Neural progenitor cell (in vitro differentiated cells): Measurements from ENCODE around the gene CCDC47. TPM values are rescaled to one million over a fixed set of nuclear protein-coding genes. Genes with fewer than 3 reads are reported as not detected.

Experiments used
- DNase-seq: peaks from one replicate; pipeline ENCODE4 v3.0.0-alpha.2; 2016; ENCODE audit warnings: low spot score
- H2AFZ ChIP-seq: fragments of 200-600 bp; sonication (generic); replicated peaks from 2 replicates; pipeline ENCODE4 v1.6.1; 2016; ENCODE audit warnings: antibody characterized with exemption
- H3F3A ChIP-seq: fragments of 200-600 bp; sonication (generic); 2 replicates; pipeline ENCODE4 v1.6.1; 2016; ENCODE audit warnings: antibody characterized with exemption, low read depth
- H3K27ac ChIP-seq: fragments of 200-600 bp; sonication (generic); 2 replicates; pipeline ENCODE4 v1.5.1; 2016; ENCODE audit warnings: mild to moderate bottlenecking
- H3K27me3 ChIP-seq: fragments of 200-600 bp; sonication (generic); 2 replicates; pipeline ENCODE4 v1.6.1; 2016; ENCODE audit warnings: mild to moderate bottlenecking, moderate library complexity
- H3K36me3 ChIP-seq: fragments of 200-600 bp; sonication (generic); 2 replicates; pipeline ENCODE4 v1.5.1; 2016
- H3K4me1 ChIP-seq: fragments of 200-600 bp; sonication (generic); 2 replicates; pipeline ENCODE4 v1.6.1; 2016; ENCODE audit warnings: mixed run types
- H3K4me2 ChIP-seq: fragments of 200-600 bp; sonication (generic); 2 replicates; pipeline ENCODE4 v1.6.1; 2016
- H3K4me3 ChIP-seq: fragments of 200-600 bp; sonication (generic); 2 replicates; pipeline ENCODE4 v1.5.1; 2016
- H3K79me2 ChIP-seq: fragments of 200-600 bp; sonication (generic); 2 replicates; pipeline ENCODE4 v1.6.1; 2016; ENCODE audit warnings: low read depth
- H3K9ac ChIP-seq: fragments of 200-600 bp; sonication (generic); 2 replicates; pipeline ENCODE4 v1.6.1; 2016
- H3K9me3 ChIP-seq: fragments of 200-600 bp; sonication (generic); 2 replicates; pipeline ENCODE4 v1.5.1; 2016; ENCODE audit warnings: low read depth
- H4K20me1 ChIP-seq: fragments of 200-600 bp; sonication (generic); 2 replicates; pipeline ENCODE4 v1.6.1; 2016; ENCODE audit warnings: low read depth
- H3K27ac Mint-ChIP-seq: 3 replicates; pipeline ENCODE4 v1.8.0; 2021; ENCODE audit warnings: mixed read lengths
- H3K27me3 Mint-ChIP-seq: 2 replicates; pipeline ENCODE4 v1.8.0; 2022; ENCODE audit warnings: low read depth, mild to moderate bottlenecking, inconsistent platforms, moderate library complexity, mixed read lengths; ENCODE audit not compliant: insufficient read depth
- H3K36me3 Mint-ChIP-seq: 3 replicates; pipeline ENCODE4 v1.8.0; 2021; ENCODE audit warnings: mixed read lengths
- H3K4me1 Mint-ChIP-seq: 3 replicates; pipeline ENCODE4 v1.8.0; 2021; ENCODE audit warnings: mixed read lengths
- H3K4me3 Mint-ChIP-seq: 3 replicates; pipeline ENCODE4 v1.8.0; 2021; ENCODE audit warnings: mild to moderate bottlenecking, moderate library complexity, mixed read lengths
- H3K9me3 Mint-ChIP-seq: 3 replicates; pipeline ENCODE4 v1.8.0; 2020; ENCODE audit warnings: mixed read lengths
- CTCF ChIP-seq: fragments of 200-600 bp; sonication (generic); IDR thresholded peaks from 2 replicates; pipeline ENCODE4 v1.5.1; 2017; ENCODE audit warnings: antibody characterized with exemption, mild to moderate bottlenecking
- EZH2 ChIP-seq: fragments of 200-600 bp; sonication (generic); IDR thresholded peaks from 2 replicates; pipeline ENCODE4 v1.6.1; 2017; ENCODE audit warnings: antibody characterized with exemption, mild to moderate bottlenecking, moderate library complexity
- EZH2phosphoT487 ChIP-seq: fragments of 200-600 bp; sonication (generic); IDR thresholded peaks from 2 replicates; pipeline ENCODE4 v1.6.1; 2017; ENCODE audit warnings: antibody characterized with exemption
- total RNA-seq: library from RNA; depleted of rRNA; stranded (reverse); fragments of >200 nt; gene quantifications from 2 replicates; pipeline ENCODE4 v1.2.3, GENCODE V29; 2015; ENCODE audit warnings: low replicate concordance

The CCDC47 gene
- total RNA-seq, 1 donor from 2014 or later: 60.8 TPM

- H3K4me1 Mint-ChIP-seq: peaks cover 6% of the 10 kb centered on the region
- H3K27ac ChIP-seq: no peak overlapping the region
- DNase-seq: no peak
- TF ChIP-seq EZH2: no peak
- no peak for TF ChIP-seq EZH2phosphoT487
- no peak for TF ChIP-seq CTCF
- no peaks in the 10 kb centered on the region for H3K9me3 Mint-ChIP-seq
- peaks cover 4% of the 10 kb centered on the region for H3K4me1 ChIP-seq
- H3K9me3 ChIP-seq: no peaks in the 10 kb centered on the region
- no peak overlapping the region for H3K27ac Mint-ChIP-seq
- peaks cover 28% of the 10 kb centered on the region for H3K36me3 ChIP-seq
- no peak overlapping the region for H3K4me3 Mint-ChIP-seq
- H3F3A ChIP-seq: peaks cover 29% of the 10 kb centered on the region
- H3K36me3 Mint-ChIP-seq: peaks cover 53% of the 10 kb centered on the region
- peaks cover 13% of the 10 kb centered on the region for H3K79me2 ChIP-seq
- H3K4me3 ChIP-seq: no peak overlapping the region
- H3K4me2 ChIP-seq: no peak overlapping the region
- H3K9ac ChIP-seq: no peak overlapping the region
- H3K27me3 ChIP-seq: no peaks in the 10 kb centered on the region
- peaks cover 49% of the 10 kb centered on the region for H4K20me1 ChIP-seq
- H3K27me3 Mint-ChIP-seq: peaks cover 2% of the 10 kb centered on the region
- H2AFZ ChIP-seq: no peak overlapping the region
Observed at GRCh38 chr17:63820963-63821561, 47.7 kb upstream of the CCDC47 start.

GRCh38 chr17:63819585-63820537 lies 46.5 kb upstream of the CCDC47 start:
- Mint-ChIP-seq H3K9me3 (no peaks in the 10 kb centered on the region), H3K4me1 (no peaks in the 10 kb centered on the region), H3K36me3 (peaks cover 54% of the 10 kb centered on the region), H3K27me3 (peaks cover 2% of the 10 kb centered on the region), H3K27ac (no peak overlapping the region), H3K4me3 (no peak overlapping the region)
- Histone ChIP-seq H3K79me2 (peaks cover under 1% of the 10 kb centered on the region), H4K20me1 (peaks cover 49% of the 10 kb centered on the region), H3K27me3 (no peaks in the 10 kb centered on the region), H2AFZ (no peak overlapping the region), H3K4me1 (no peaks in the 10 kb centered on the region), H3F3A (peaks cover 38% of the 10 kb centered on the region), H3K9me3 (no peaks in the 10 kb centered on the region), H3K4me2 (no peak overlapping the region), H3K27ac (no peak overlapping the region), H3K4me3 (no peak overlapping the region), H3K36me3 (peaks cover 35% of the 10 kb centered on the region), H3K9ac (no peak overlapping the region)
- DNase-seq: no peak
- TF ChIP-seq EZH2: no peak
- no peak for TF ChIP-seq EZH2phosphoT487
- no peak for TF ChIP-seq CTCF

GRCh38 chr17:63819131-63819530 lies 45.7 kb upstream of the CCDC47 start:
- no peak for TF ChIP-seq CTCF
- TF ChIP-seq EZH2phosphoT487: no peak
- TF ChIP-seq EZH2: no peak
- Histone ChIP-seq H3K36me3 (peaks cover 35% of the 10 kb centered on the region), H3K4me3 (no peak overlapping the region), H3K27me3 (no peaks in the 10 kb centered on the region), H3K79me2 (no peaks in the 10 kb centered on the region), H3K4me2 (no peak overlapping the region), H2AFZ (no peak overlapping the region), H3K9ac (no peak overlapping the region), H3K27ac (no peak overlapping the region), H4K20me1 (peaks cover 49% of the 10 kb centered on the region), H3K4me1 (no peaks in the 10 kb centered on the region), H3F3A (peaks cover 38% of the 10 kb centered on the region), H3K9me3 (no peaks in the 10 kb centered on the region)
- H3K4me1 Mint-ChIP-seq: no peaks in the 10 kb centered on the region
- peaks cover 2% of the 10 kb centered on the region for H3K27me3 Mint-ChIP-seq
- H3K36me3 Mint-ChIP-seq: peaks cover 48% of the 10 kb centered on the region
- H3K27ac Mint-ChIP-seq: no peak overlapping the region
- no peaks in the 10 kb centered on the region for H3K9me3 Mint-ChIP-seq
- DNase-seq: no peak
- H3K4me3 Mint-ChIP-seq: no peak overlapping the region
